Measurements from ENCODE around the gene UBA52. TPM values are rescaled to one million over a fixed set of nuclear protein-coding genes. Genes with fewer than 3 reads are reported as not detected.

The UBA52 gene
- total and polyA plus RNA-seq, 2 of the 13 experiments (the other 11 are each of a cell fraction or from before 2014, with no cell fraction given), result 959 to 1,782 TPM

- WGBS (ENCODE audit: low lambda C conversion rate), result 28% methylated on average over 10 of the region's 11 CpGs
- H3K27ac ChIP-seq (ENCODE audit: extremely low read length, insufficient read depth, low read length), result no peak overlapping the region
- peak overlapping the region; percentile 88 for H3K4me2 ChIP-seq (ENCODE audit: low read depth, low read length)
- BruUV-seq (replicated peaks), result no TSS peak
- H2AFZ ChIP-seq (ENCODE audit: low read length), result no peak overlapping the region
- peak overlapping the region; percentile 65 to 90 (median 81) for H3K4me3 ChIP-seq (replicated peaks in 1 of 3; ENCODE audit: insufficient read depth in 1 of 3, low read depth in 2 of 3, low read length in 3 of 3)
- DNase-seq (ENCODE audit: low spot score), result no peak
- in situ Hi-C loops (cut with HindIII; ENCODE audit: extremely low pct_ligation_motif_present, low pct_unique_long_range_greater_than_20kb), result no loop called here
- H3K4me1 ChIP-seq (ENCODE audit: insufficient read depth, low read length), result peaks cover 32% of the 10 kb centered on the region
- POLR2A ChIA-PET, result interaction anchor here (0.7 to 0.9 kb wide), 4 partner anchors 15 to 60 kb away, joined by 3 to 5 read pairs (median 4); partner anchors contain the start of genes KXD1 and REX1BD
- intact Hi-C loops (cut with micrococcal nuclease; ENCODE audit: unreplicated experiment), result loop anchor here (2.0 kb wide), 1 partner anchor 15 kb away; the partner anchor contains the start of gene KXD1
- H4K20me1 ChIP-seq (ENCODE audit: insufficient read depth, low read length), result no peaks in the 10 kb centered on the region
- peak overlapping the region; percentile 74 for H3K9ac ChIP-seq (ENCODE audit: insufficient read depth, low read depth, low read length)
- no peaks in the 10 kb centered on the region; a peak in 1 of 5 replicates for H3K27me3 ChIP-seq (ENCODE audit: control insufficient read depth in 1 of 2, insufficient read depth in 2 of 2, low read length in 2 of 2)
- no peak for ATAC-seq
- no peaks in the 10 kb centered on the region for H3K9me3 ChIP-seq (ENCODE audit: low read length)
- H3K36me3 ChIP-seq (replicated peaks in 1 of 2; ENCODE audit: control insufficient read depth in 1 of 2, insufficient read depth in 2 of 2, low read length in 2 of 2), result peaks cover 5 to 16% of the 10 kb centered on the region in 2 experiments
- CTCF ChIA-PET (ENCODE audit: low intra/inter-chr PET ratio, low total read pairs), result no interaction called here
- peaks cover 9% of the 10 kb centered on the region for H3K79me2 ChIP-seq (ENCODE audit: insufficient read depth, low read length)
- FAIRE-seq, result no peak
- TF ChIP-seq ZNF234 (CRISPR knock-in tag; conservative IDR thresholded peaks at IDR 0.05) (no peak), ZHX1 (CRISPR knock-in tag; IDR thresholded peaks at IDR 0.05; ENCODE audit: low read depth) (no peak), ZNF629 (CRISPR knock-in tag; conservative IDR thresholded peaks at IDR 0.05) (peak; percentile 88), PATZ1 (CRISPR knock-in tag; IDR thresholded peaks at IDR 0.05) (peak; percentile 45), PCBP1 (IDR thresholded peaks at IDR 0.05; ENCODE audit: borderline replicate concordance, low read depth, low read length) (0 out of 2 replicates have a peak, but pooled peaks have one; percentile 65), ZNF770 (CRISPR knock-in tag; IDR thresholded peaks at IDR 0.05) (0 out of 2 replicates have a peak, but pooled peaks have one; percentile 23), ZMYM3 (CRISPR knock-in tag; IDR thresholded peaks at IDR 0.05) (peak; percentile 29; the same call in 1 of the 2 replicates), ZBTB25 (CRISPR knock-in tag; IDR thresholded peaks at IDR 0.05) (no peak), SAP130 (CRISPR knock-in tag; IDR thresholded peaks at IDR 0.05; ENCODE audit: low read depth) (peak; percentile 25)
- TF ChIP-seq, protein P1, sequence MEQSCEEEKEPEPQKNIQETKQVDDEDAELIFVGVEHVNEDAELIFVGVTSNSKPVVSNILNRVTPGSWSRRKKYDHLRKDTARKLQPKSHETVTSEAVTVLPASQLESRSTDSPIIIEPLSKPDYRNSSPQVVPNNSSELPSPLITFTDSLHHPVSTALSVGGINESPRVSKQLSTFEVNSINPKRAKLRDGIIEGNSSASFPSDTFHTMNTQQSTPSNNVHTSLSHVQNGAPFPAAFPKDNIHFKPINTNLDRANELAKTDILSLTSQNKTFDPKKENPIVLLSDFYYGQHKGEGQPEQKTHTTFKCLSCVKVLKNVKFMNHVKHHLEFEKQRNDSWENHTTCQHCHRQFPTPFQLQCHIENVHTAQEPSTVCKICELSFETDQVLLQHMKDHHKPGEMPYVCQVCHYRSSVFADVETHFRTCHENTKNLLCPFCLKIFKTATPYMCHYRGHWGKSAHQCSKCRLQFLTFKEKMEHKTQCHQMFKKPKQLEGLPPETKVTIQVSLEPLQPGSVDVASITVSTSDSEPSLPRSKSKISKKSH (CRISPR knock-in tag; IDR thresholded peaks at IDR 0.05; ENCODE audit: borderline replicate concordance), result no peak
These were observed 29.4 kb upstream of the UBA52 start for GRCh38 chr19:18541992-18542940.
